HG02840 (cell line): ENCODE results near the gene ZC3H12C.
"Not testable (repeated sequence)": the region's sequence is repeated elsewhere in the genome, so short reads cannot be mapped to it uniquely, and the experiment has no call there.

Source experiments
- ATAC-seq: cut with Tn5 transposase; IDR thresholded peaks from one replicate; pipeline ENCODE4 v1.9.1; 2021; ENCODE audit warnings: mild to moderate bottlenecking, moderate library complexity, moderate number of reproducible peaks; ENCODE audit not compliant: unreplicated experiment, low FRiP score

ZC3H12C gene

DNA sequence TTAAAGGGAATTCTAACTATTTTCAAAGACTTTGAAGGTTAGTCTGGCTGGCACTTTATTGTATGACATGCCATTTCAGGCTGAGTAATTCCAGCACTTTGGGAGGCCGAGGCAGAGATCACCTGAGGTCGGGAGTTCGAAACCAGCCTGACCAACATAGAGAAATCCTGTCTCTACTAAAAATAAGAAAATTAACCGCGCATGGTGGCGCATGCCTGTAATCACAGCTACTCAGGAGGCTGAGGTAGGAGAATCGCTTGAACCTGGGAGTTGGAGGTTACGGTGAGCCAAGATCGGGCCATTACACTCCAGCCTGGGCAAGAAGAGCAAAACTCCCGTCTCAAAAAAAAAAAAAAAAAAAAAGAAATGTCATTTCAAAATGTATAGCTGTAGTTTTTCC lies 107.6 kb downstream of the ZC3H12C start:
- no peak for ATAC-seq

DNA sequence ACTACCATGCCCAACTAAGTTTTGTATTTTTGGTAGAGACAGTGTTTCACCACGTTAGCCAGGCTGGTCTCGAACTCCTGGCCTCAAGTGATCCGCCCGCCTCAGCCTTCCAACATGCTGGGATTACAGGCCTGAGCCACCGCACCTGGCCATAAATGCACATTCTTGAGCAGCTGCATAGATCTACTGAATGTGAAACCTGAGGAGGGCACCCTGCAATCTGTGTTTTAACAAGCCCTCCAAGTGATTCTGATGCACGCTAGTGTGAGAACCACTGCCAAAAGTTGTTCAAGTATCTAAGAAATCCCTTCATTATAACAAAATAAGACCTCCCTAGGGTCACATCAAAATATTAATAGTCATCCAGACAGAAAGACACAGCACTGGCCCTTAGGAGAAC lies 113.9 kb downstream of the ZC3H12C start:
- no peak for ATAC-seq

DNA sequence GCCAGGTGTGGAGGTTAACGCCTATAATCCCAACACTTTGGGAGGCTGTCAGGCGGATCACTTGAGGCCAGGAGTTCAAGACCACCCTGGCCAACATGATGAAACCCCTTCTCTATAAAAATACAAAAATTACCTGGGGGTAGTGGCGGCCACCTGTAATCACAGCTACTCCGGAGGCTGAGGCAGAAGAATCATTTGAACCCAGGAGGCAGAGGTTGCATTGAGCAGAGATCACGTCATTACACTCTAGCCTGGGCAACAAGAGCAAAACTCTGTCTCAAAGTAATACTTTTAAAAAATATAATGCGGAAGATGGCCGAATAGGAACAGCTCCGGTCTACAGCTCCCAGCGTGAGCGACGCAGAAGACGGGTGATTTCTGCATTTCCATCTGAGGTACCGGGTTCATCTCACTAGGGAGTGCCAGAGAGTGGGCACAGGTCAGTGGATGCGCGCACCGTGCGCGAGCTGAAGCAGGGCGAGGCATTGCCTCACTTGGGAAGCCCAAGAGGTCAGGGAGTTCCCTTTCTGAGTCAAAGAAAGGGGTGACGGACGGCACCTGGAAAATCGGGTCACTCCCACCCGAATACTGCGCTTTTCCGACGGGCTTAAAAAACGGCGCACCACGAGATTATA lies 115.6 kb downstream of the ZC3H12C start:
- ATAC-seq, result not testable (repeated sequence)

DNA sequence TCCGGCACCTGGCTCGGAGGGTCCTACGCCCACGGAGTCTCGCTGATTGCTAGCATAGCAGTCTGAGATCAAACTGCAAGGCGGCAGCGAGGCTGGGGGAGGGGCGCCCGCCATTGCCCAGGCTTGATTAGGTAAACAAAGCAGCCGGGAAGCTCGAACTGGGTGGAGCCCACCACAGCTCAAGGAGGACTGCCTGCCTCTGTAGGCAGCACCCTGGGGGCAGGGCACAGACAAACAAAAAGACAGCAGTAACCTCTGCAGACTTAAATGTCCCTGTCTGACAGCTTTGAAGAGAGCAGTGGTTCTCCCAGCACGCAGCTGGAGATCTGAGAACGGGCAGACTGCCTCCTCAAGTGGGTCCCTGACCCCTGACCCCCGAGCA lies 116.1 kb downstream of the ZC3H12C start:
- ATAC-seq, result not testable (repeated sequence)

DNA sequence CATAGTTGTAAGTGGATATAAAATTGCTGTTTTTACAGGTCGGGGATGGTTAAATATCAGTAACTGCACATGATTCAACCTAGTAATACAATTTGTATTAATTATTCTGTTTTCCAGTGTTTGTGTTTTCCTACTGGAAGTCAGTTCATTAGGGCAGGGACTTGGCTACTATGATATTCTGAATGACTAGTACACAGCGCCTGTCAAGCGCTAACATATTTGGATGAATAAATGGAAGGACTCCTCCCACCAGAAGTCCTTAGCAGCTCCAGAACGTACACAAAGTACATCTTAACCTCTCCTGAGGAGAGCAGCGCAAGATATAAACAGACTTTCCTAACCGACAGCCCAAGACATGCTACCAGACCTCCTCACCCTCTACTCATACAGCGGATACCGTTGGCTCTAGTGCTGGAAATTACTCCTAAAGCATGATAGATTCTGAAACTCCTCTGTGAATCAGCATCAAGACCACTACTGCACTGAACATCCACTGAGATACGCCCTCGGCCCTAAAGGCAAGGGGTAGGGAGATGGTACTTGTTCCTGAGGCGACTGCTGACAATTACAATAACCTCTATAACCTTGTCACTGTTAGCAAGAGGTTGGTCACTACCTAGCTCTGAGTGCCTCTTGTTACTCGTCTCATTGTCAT lies 124.2 kb downstream of the ZC3H12C start:
- no peak for ATAC-seq

DNA sequence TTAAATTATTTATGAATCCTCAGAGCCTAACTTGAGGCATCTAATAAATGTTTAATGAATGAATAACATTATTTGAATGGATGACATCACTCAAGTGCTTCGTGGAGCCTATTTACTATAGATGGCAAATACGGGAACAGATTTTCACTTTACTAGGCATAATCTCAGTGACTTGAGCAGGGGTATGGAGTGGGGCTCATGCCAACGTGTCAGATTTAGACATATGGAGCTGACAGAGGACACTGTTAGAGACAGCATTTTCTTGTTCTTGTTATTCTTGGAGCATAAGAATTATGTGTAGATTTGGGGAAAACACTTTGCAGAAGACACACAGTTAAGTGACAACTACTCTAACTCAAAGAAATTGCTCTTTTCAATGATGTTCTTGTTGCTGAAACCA lies 124.7 kb downstream of the ZC3H12C start:
- no peak for ATAC-seq

DNA sequence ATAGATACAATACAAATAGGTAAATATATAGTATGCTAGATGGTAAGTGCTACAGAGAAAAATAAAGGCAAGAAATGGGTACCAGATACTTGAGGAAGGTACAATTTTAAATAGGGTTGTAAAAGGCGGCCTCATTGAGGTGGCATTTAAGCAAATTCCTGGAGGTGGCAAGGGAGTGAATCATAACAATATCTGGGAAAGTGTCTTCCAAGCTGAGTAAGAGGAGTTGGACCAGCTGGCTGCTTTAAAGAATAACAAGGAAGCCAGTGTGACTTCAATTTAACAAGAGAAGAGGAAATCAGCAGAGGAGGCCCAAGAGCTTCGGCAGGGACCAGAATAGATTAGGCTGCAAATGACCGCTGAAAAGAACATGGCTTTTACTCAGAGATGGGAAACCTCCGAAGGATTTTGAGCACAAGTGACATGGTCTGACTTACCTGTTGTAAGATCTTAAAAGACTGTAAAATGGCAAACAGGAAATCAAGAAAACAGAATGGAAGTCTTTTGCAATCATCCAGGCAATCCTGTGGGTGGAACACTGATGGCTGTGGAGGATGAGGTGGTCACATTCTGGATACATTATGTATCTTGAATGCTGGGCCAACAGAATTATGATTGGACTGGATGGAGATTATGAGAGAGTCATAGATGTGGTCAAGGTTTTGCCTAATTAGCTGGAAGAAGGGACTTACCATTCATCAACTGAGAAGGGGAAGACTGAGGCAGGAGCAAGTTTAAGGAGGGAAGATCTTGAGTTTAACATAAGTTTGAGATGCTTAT lies 126.0 kb downstream of the ZC3H12C start:
- no peak for ATAC-seq
